GM18519 (cell line): ENCODE results near the gene SRC.

Experiments used
- ATAC-seq: cut with Tn5 transposase; IDR thresholded peaks from one replicate; pipeline ENCODE4 v1.9.1; 2021; ENCODE audit warnings: mild to moderate bottlenecking, moderate library complexity; ENCODE audit not compliant: unreplicated experiment, low FRiP score

The SRC gene

DNA sequence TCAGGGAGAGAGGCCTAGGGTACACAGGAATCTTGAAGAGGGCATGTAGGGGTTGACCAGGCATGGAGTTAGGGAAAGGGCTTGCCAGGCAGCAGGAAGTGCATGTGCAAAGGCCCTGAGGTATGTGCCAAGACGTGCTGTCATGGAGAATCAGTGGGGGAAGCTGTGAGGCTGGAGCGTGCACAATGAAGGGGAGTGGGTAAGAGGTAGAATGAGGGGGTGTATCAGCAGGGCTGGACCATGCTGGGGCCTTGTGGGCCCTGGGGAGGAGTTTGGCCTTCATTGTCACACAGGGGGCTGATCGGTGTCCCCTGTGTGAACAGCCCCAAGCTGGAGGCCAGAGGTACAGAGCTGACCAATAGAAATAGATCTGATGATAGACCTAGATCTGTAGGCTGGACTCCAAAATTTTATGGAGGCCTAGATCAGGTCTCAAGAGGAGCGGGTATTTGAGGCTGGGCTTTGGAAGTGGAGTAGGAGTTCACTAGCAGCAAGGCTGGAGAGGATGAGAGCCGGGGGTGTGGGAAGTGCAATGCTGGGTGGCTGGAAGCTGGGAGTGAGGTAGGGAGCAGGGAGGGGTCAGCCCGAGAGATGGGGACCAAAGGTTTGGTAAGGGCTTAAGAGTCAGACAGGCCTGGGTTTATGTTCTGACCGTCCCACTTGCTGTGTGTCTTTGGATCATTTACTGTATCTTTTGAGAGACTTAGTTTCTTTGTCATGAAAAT is 3.0 kb downstream of the SRC start:
- ATAC-seq = no peak

DNA sequence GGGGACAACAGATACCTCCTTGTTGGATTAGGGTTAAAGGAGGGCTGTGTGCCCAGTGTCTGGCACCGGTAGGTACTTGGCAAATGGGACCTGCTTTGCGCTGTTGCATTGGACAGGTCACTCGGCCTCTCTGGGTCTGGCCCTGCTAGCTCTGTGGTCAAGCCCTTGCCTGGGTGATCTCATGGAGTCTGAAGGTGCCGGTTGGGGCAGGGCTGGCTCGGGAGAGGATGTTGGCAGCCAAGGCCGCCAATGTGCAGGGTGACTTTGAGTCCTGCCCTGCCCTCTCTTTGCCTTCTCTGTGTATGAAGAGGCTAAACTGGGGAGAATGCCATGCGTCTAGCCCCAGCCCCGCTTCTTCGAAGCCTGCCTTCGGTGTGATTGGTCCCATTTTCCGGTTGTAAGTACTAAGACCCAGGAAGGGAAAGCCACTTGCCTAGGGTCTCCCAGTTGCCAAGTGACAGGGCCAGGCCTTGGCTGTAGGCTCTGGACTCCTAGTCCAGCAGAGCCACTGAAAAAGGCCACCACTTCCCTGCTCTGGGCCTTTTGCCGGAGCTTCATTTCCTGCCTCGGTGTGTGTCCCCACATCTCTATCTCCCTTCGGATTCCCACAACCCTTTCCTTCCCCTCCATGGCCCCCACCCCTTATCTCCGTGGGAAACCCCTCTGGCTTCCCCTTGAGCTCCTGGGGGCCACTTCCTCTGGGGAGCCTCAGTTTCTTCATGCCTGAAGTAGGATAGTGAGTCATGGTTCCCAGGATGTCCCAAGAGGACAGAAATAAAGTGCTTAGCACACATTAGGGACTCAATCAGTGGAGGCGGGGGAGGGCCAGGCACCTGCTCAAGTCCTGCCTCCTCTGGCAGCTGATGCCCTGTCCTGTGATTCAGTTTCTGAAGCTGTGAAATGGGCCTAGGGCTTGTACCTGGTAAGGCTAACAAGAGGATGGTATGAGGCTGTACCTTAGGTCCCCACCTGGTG is 3.9 kb downstream of the SRC start:
- no peak for ATAC-seq

DNA sequence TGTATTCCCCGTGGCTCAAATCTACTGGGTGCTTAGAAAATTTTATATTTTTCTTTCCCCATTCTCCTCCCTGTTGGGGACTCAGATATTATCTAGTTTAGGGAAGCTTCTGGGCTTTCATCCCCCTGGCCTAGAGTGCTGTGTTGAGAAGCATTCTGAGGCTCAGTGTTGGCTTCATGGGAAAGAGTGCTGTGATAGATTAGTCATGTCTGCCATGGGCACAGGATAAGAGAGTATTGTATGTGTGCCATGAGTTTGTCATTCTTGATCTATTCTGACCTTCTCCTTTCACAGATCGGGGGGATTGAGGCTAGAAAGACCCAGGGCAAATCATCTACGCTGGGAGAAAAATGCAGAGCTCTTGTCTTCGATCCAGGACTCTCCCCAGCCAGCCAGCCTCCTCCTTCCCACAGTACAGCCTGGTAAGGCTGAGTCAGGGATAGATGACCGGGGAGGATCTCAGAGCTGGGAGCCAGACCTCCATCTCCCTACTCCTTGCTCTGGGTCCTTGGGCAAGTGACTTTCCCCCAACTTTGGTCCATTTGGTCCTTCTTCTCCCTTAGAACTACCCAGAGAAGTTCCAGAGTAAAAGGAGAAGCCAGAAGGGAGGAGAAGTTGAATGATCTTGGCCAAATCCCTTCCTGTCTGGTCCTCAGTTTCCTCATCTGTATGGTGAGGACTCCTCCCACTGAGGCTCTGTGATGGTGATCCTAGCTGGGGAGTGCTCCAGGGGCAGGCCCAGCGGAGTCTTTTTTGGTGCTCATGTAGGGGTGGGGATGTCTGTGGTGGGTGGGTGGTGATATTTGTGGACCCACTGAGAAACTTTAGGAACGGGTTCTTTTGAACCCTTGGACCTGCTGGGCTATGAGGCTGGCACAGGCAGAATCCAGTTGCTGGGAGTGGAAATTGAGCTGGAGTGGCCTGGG is 5.0 kb downstream of the SRC start:
- no peak for ATAC-seq

DNA sequence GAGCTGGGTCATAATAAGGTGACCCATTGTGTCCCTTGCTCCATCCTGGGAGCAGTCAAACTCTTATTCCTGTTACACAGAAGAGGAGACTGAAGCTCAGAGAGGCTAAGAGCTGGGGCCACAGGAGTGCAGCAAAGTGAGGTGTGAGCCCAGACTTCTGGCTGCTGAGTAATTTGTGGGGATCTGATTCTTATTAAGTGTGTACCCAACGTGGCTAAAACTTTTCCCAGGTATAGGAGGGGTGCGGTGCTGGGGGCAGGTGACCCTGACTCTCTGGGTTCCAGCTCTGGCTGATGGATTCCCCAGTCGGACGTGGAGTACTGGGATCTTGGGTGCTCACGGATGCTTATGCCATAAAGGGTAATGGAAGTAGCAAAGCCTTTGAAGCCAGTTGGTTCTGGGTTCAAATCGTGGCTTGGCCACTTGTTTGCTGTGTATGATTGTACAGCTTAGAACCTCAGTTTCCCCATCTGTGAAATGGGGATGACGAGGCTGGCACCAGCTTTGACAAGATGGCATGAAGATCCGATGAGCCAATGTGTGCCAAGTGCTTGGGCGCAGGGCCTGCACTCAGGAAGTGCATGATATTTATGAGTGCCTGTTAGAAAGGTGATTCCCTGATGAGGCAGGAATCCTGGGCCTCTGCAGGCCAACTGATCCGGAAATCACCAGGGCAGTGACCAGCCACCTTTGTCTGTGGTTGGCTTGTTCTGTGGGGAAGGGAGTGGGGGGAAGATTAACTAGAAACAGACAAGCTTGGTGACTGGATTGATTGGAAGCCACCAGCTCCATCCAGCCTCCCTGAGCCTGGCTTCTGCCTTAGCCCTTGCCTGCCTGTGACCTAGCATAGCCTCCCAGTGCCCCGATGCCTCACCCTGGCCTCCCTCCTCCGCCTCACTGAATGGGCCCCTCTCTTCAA is 6.0 kb downstream of the SRC start:
- ATAC-seq = no peak

DNA sequence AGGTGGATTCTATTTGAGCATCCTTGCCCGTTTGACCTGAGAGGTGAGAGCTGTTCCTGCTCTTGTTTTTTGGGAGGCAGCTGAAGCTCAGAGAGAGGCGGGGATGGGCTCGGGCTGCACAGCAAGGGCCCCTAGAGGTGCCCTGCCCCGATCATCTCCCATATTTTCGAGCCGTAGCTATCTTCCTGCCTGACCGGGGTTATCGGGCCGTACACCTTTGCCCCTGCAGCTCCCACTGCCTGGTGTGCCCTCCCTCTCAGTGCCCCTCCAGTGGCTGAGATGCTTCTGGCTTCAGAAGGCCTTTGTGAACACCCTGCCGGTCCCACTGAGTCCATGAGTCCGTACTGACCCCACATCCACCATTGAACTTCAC is 6.7 kb downstream of the SRC start:
- ATAC-seq = no peak

DNA sequence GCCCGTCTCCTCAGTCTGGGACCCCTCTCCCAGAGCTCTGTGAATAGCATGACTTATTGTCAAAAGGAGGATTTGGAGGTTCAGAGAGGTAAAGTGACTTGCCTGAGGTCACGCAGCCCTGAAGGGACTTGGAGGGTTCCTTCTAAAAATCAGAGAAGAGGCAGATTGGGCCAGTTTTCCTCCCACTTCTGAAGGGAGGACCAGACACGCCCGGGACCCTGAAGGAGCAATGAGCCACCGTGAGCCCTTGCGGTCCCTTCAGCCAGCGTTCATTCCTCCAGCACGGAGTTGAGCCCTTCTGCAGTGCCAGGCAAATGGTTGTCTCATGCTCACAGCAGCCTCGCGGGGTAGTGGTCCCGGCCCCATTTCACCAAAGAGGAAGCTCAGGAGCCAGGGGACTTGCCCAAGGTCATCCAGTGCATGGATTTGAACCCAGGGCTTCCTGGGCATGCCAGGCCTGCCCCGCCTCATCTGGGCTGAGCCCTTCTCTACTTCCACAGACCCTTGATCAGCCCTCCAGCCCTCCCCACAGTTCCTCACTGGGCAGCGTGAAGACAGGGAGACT is 7.4 kb downstream of the SRC start:
- no peak for ATAC-seq

DNA sequence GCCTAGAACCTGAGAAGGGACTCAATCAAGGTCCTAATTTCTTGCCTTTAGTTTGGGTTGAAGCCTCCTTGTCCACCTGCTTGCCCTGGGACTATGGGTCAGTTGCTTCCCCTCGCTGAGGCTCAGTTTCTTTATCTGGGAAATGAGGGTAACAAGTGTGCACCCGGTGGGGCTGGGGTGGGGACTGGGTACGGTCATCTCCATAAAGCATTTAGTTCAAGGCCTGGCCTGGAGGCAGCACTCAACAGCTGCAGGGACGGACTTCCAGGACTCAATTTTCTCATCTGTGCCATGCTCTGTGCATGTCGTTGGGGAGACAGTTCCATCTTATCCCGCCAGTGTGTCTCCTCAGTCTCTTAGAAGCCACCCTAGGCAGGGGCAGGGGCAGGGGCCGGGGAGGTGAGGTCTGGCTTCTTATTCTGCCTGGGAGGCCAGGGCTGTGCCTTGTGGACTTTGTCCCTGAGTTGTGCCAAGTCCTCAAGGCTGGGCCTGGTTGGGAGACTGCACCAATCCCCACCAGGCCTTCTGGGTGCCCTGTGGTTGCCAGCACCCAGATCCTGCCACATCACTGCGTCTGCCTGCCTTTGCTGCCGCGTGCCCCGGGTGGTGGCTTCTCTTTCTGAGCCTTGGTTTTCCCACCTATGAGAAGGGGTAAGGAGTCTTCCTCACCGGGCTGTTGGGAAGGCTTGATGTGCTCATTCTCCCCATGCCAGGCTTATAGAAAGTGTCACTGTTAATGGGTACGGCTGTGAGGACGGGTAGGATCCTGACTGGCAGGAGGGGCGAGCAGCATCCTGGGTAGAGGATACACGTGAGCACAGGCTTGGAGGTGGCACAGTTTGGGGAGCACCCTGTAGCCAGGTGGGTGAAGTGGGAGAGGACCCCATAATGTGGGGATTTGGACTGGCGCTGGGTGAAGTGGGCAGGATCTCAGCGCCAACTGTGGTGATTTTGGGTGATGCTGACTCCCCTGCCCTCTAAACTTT is 8.6 kb downstream of the SRC start:
- ATAC-seq = no peak

DNA sequence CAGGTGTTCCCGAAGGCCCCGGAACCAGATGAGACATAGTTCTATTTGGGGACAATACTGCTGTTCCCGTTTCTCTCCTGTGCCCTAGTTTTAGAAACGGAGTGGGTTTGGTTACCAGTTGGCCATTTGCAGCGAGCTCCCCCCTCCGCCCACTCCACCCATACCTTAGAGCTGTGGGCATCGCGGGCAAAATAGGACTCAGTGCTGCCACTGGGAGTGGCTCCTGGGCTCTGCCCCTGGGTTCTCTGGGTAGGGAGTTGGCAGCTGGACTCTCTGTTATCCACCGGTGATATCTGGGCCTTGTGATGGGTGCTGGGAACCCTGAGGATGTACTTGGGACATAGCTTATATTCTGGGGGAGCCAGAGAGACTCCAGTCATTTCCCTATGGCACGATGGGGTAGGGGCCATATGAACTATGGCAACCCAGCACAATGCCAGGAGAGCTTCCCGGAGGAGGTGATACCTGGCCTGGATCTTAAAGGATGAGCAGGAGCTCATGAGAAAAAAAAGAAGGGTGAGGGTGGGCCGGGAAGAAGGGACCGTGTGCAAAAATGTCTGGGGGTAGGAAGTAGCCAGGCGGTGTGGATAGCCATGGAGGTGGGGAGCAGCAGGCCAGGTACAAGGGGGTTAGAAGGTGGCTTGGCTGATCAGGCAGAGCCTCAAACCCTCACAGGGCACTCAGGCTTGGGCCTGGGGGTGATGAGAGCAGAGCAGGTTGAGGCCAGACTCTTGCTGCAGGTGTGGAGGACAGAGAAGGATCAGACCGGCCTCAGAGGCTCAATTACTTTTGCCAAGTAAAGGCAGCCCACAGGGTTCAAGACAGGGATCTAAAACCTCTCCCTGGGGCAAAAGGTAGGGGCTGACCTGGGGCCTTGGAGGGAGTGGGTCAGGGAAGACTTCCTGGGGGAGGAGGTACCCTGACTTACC is 9.6 kb downstream of the SRC start:
- ATAC-seq = no peak

DNA sequence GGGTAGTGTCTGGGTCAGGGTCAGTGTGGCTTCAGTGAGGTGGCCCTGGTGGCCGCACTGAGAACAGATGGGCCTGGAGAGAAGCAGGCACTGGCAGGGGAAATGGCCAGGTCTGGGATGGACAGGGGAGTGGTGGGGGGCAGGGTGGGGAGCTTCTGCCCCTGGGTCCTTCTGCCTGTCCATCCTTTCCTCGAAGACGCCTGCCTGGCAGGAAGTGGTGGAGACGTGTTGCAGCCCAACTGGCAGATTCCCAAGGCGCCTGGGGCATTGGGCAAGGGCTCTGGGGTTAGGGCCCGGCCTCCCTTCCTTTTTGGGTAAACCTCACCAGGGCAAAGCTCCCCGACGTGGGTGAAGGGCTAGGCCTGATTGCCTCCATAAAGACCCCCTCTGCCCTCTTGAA is 10.4 kb downstream of the SRC start:
- ATAC-seq = no peak

DNA sequence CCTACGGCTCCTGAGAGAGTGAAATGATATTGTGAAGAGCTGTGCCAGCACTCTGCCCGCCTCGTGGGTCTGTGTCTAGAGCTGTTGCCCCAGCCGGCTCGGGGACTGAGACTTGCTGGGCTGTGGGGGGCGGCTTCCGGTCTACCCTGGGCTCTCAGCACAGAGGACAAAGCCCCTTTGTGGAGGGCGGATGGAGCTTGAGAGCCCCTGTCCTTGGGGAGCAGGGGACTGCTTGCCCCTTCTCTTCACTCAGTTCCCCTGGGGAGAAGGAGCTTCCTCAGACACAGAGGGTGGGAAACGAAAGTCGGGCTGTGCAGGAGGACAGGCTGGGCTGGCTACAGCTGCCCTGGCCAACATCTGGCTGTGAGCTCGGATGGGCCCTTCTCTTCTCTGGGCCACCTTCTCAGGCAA is 11.0 kb downstream of the SRC start:
- no peak for ATAC-seq

DNA sequence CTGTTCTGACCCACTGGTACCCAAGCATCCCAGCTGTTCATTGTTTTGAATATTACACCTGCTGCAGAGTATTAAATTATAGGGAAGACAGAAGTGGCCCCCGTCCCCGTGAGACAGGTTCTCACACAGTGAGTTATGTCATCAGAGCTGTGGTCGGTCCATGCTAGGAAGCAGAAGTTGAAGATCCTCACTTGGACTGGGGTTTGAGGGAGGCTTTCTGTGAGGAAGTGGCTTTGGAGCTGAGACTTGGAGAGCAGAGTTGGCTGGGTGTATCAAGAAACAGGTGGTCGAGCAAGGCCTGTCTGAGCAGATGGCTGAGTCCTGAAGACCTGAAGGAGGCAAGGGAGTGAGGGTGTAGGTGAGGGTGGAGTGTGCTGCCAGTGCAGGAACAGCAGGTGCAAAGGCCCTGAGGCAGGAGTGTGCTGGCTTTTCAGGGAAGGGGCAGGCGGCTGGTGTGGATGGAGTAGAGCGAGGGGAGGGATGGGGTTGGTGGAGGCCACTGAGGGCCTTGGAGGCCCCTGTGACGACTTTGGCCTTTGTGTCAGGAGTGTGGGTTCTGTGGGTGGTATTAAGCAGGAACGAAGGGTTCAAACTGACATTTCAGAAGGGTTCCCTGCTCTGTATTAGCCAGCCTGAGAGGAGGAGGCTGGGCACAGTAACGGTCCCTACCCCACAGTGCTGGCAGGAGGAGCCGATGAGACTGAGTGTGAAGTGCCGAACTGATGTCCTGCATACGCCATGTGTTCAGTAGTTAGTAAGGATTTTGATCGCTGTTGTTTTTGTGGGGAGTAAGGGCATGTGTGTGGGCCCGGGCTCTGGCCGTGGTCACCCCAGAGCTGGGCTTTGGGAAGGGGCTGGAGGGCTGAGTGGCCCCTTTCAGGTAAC is 11.8 kb downstream of the SRC start:
- ATAC-seq = no peak

DNA sequence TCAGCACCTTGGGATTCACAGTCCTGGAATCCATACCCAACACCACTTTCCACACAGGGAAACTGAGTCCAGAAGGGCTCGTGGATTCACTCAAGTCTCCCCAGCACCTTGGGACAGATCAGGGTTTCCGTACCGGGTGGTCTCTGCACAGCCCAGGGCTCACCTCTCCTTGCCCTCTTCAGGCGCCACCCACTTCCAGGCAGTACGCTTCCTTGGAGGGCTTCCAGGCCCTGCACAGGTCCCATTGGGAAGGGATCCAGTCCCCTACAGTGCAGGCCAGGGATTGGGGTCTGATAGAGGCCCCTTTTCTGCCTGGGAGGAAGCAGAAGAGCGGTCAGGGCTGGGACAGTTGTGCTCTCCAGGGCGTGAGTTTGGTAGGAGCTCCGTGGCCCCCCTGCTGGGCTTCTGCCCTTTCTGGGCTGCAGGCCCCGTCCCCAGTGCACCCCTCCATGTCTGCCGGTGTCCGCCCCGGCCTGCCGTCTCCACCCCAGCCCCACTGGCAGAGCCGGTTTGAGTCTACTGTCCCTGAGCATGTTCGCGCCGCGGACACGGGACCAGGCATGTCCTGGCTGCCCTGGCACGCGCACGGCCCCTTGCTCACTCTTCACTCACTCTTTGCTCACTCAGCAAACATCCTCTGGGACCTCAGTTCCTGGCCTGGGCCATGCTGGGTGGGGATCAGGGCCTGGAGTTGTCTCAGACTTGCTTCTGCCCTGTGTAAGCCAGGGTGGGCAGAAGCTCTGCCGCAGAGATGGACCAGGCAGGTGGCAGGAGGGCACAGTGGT is 12.6 kb downstream of the SRC start:
- ATAC-seq = no peak

DNA sequence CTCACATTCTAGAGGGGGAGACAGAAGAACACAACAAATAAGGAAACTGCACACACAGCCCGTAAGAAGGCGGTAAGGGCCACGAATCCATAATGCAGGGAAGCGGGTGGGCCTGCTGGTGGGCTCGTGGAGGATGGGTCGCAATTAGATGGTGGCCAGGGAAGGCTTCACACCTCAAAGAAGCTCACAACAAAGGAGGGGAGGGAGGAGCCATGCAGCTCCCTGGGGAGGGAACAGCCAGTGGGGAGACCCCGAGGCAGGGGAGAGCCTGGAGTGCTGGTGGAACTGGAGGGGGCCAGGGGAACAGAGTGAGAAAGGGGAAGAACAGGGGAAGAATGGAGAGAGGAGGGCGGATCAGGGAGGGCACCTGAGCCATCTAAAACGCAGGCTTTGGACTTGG is 13.4 kb downstream of the SRC start:
- ATAC-seq = no peak

DNA sequence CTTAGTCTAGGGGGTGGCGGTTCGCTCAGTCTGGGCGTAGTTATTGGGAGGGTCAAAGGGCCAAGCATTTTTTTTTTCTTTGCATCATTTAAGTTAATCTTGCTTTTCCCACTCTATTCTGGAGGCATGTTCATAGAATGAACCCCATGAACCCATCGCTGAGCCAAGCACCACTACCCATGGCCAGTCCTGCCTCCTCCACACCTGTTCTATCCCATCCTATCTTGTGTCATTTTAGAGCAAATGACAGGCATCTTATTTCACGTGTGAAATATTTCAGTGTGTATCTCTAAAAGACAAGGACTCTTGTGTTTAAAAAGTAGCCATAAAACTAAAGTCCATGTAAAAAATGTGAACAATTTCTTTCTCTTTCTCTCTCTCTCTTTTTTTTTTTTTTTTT is 13.9 kb downstream of the SRC start:
- no peak for ATAC-seq

DNA sequence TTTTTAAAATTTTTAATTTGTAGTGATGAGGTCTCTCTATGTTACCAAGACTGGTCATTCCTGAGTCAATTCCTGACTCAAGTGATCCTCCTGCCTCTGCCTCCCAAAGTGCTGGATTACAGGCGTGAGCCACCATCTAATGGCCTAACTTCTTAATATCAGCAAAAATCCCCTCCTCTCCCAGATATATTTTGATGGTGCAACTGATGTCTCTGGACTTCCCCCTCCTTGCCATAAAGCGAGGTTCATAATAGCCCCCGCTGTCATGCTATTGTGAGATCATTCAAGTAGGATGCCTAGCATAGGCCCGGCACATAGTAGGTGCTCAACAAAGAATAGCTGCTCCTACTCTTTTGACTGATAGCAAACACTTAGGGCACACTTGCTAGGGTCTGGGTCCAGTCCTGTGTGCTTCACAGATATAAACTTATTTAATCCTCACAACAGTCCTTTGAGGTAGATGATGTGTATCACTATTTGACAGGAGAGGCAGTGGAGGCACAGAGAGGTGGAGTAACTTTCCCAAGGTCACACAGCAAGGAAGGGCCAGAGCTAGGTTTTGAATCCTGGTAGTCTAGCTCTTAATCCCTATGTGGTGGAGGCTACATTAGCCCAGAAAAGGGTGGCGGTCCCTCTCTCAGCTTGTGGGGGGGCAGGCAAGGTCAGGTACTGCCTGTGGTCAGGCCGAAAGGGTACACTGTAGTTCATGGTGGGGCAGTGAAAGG is 14.6 kb downstream of the SRC start:
- ATAC-seq = no peak
